Adrenal gland (tissue), 5 donors: ENCODE data around the gene CCNH.

ENCODE experiments used
- POLR2A ChIP-seq, 2 donors: fragments of 450-650 bp; IDR thresholded peaks; one replicate each; pipeline ENCODE4 v1.6.1; 2017; ENCODE audit warnings: antibody characterized with exemption in 2 of 2, mild to moderate bottlenecking in 2 of 2, moderate library complexity in 1 of 2
- TF ChIP-seq, protein P1 (sequence below), 6 experiments: fragments of 450-650 bp in 4 of 6; fragments of 200-600 bp in 2 of 6; sonication (generic) in 1 of 6; IDR thresholded peaks; 1 replicate in 5 of 6; 2 replicates in 1 of 6; pipeline versions ENCODE4 v1.5.1 to v1.8.0; 2016 to 2021; ENCODE audit warnings: antibody characterized with exemption in 6 of 6, mild to moderate bottlenecking in 2 of 6, moderate library complexity in 1 of 6
- donor health status: DM: no; HTN: no; CAD: no.

DNA sequence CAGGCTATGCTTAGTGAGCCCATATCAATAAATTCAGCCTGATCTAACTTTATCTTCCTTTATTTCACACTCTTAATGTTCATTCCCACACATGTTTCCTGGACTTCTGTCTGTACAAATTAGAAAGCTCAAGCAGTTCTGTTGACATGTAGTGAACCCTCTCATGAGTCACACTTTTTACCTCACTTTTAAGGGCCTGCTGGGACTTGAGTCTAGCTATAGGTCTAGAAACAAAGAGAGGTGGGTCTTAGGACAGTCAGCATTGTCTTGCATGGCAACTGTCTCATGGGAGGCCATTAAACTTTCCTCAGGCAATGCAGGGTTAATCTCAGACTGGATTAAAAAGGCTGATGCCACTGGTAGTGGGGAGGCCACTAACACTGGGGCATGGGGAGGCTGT lies 8.6 kb upstream of the CCNH start:
- TF ChIP-seq, protein P1, sequence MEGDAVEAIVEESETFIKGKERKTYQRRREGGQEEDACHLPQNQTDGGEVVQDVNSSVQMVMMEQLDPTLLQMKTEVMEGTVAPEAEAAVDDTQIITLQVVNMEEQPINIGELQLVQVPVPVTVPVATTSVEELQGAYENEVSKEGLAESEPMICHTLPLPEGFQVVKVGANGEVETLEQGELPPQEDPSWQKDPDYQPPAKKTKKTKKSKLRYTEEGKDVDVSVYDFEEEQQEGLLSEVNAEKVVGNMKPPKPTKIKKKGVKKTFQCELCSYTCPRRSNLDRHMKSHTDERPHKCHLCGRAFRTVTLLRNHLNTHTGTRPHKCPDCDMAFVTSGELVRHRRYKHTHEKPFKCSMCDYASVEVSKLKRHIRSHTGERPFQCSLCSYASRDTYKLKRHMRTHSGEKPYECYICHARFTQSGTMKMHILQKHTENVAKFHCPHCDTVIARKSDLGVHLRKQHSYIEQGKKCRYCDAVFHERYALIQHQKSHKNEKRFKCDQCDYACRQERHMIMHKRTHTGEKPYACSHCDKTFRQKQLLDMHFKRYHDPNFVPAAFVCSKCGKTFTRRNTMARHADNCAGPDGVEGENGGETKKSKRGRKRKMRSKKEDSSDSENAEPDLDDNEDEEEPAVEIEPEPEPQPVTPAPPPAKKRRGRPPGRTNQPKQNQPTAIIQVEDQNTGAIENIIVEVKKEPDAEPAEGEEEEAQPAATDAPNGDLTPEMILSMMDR (IDR thresholded peaks at IDR 0.05), result no peak
- no peak for TF ChIP-seq POLR2A (IDR thresholded peaks at IDR 0.05)
